ENCODE data around the gene ADAMTS3. TPM values are rescaled to one million over a fixed set of nuclear protein-coding genes. Genes with fewer than 3 reads are reported as not detected.

Gene ADAMTS3
- total RNA-seq, 4 donors from 2014 or later = 3.8 to 5.3 (median 4.5) TPM

- 89 to 93% methylated on average over 2 of the region's 2 CpGs for whole genome bisulfite sequencing, 2 donors
- intact Hi-C loops (cut with DNase I) = no loop called here
These were observed 282.1 kb downstream of the ADAMTS3 start for GRCh38 chr4:72286910-72287309.

DNA sequence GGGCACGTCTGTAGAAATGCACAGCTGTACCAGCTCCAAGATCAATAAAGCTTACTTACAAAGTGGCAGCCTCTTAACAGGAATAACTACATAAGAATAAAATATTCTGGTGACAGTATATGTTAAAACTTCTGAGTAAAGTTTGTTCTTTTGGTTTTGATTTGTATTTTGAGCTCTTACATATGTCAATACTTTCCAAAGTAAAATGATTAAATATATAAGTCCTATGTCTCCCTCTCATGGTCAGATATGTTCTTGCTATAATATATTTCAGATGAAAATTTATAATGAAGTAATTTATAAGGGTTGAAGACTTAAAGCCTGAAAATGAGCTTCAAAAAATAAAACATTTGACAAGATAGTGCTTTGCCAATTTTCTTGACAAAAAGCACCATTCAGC is 282.8 kb downstream of the ADAMTS3 start:
- H3K9me3 ChIP-seq = no peaks in the 10 kb centered on the region
- intact Hi-C loops (cut with DNase I) = no loop called here
- no peak for DNase-seq
- H3K36me3 ChIP-seq = no peaks in the 10 kb centered on the region
- H3K27me3 ChIP-seq = no peaks in the 10 kb centered on the region
- no peak overlapping the region for H3K4me3 ChIP-seq (replicated peaks in 1 of 3)
- TF ChIP-seq, protein P1, sequence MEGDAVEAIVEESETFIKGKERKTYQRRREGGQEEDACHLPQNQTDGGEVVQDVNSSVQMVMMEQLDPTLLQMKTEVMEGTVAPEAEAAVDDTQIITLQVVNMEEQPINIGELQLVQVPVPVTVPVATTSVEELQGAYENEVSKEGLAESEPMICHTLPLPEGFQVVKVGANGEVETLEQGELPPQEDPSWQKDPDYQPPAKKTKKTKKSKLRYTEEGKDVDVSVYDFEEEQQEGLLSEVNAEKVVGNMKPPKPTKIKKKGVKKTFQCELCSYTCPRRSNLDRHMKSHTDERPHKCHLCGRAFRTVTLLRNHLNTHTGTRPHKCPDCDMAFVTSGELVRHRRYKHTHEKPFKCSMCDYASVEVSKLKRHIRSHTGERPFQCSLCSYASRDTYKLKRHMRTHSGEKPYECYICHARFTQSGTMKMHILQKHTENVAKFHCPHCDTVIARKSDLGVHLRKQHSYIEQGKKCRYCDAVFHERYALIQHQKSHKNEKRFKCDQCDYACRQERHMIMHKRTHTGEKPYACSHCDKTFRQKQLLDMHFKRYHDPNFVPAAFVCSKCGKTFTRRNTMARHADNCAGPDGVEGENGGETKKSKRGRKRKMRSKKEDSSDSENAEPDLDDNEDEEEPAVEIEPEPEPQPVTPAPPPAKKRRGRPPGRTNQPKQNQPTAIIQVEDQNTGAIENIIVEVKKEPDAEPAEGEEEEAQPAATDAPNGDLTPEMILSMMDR (IDR thresholded peaks at IDR 0.05) = peak in 2 of 6 experiments; percentile 17 to 20
- no peak for TF ChIP-seq POLR2A (IDR thresholded peaks at IDR 0.05)
- H3K4me1 ChIP-seq = no peaks in the 10 kb centered on the region
- 93 to 96% methylated on average over 1 of the region's 1 CpG for WGBS, 2 donors
- no peak overlapping the region for H3K27ac ChIP-seq

More at GRCh38 chr4:72286910-72287309, 282.1 kb downstream of the ADAMTS3 start:
- Histone ChIP-seq H3K9me3 (no peaks in the 10 kb centered on the region), H3K36me3 (no peaks in the 10 kb centered on the region), H3K4me1 (no peaks in the 10 kb centered on the region), H3K27ac (no peak overlapping the region), H3K4me3 (replicated peaks in 1 of 3) (no peak overlapping the region), H3K27me3 (no peaks in the 10 kb centered on the region)
- TF ChIP-seq, protein P1 (IDR thresholded peaks at IDR 0.05) = no peak
- no peak for TF ChIP-seq POLR2A (IDR thresholded peaks at IDR 0.05)
- DNase-seq = no peak

DNA sequence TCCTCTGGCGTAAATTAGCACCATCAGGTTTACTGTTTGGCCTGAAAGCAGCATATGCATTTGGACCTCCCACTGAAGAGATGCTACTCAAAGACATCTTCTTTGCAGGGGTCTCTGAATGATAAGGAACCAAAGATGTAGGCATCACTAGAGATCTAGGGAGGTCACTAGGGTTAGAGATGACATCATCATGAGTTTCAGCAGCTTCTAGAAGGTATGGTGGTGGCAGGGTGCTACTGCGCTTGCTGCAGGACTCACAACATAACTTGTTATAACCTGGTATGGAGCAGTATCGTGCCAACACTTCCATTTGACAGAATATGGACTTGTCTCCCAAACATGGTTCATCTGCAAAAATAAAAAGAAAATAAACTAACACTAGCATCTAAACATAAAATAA is 285.7 kb downstream of the ADAMTS3 start:
- DNase-seq = no peak
- Histone ChIP-seq H3K27me3 (no peaks in the 10 kb centered on the region), H3K4me1 (no peaks in the 10 kb centered on the region), H3K4me3 (replicated peaks in 1 of 3) (no peak overlapping the region), H3K27ac (no peak overlapping the region), H3K36me3 (no peaks in the 10 kb centered on the region), H3K9me3 (no peaks in the 10 kb centered on the region)
- TF ChIP-seq, protein P1 (IDR thresholded peaks at IDR 0.05) = no peak
- 96 to 97% methylated on average over 3 of the region's 3 CpGs for WGBS, 2 donors
- intact Hi-C loops (cut with DNase I) = no loop called here

GRCh38 chr4:72280252-72280651 is 288.8 kb downstream of the ADAMTS3 start:
- DNase-seq = no peak
- Histone ChIP-seq H3K4me1 (no peaks in the 10 kb centered on the region), H3K9me3 (no peaks in the 10 kb centered on the region), H3K27ac (no peak overlapping the region), H3K4me3 (replicated peaks in 1 of 3) (no peak overlapping the region), H3K36me3 (no peaks in the 10 kb centered on the region), H3K27me3 (no peaks in the 10 kb centered on the region)
- 96 to 97% methylated on average over 3 of the region's 3 CpGs for WGBS, 2 donors
- no peak for TF ChIP-seq POLR2A (IDR thresholded peaks at IDR 0.05)
- TF ChIP-seq, protein P1 (IDR thresholded peaks at IDR 0.05) = no peak
- intact Hi-C loops (cut with DNase I) = no loop called here

- H3K9me3 ChIP-seq = no peaks in the 10 kb centered on the region
- no peaks in the 10 kb centered on the region for H3K36me3 ChIP-seq
- TF ChIP-seq POLR2A (IDR thresholded peaks at IDR 0.05) = no peak
- TF ChIP-seq, protein P1 (IDR thresholded peaks at IDR 0.05) = no peak
- intact Hi-C loops (cut with DNase I) = no loop called here
- H3K27me3 ChIP-seq = no peaks in the 10 kb centered on the region
- WGBS, 2 donors = 81 to 84% methylated on average over 1 of the region's 1 CpG
- H3K4me1 ChIP-seq = no peaks in the 10 kb centered on the region
- H3K27ac ChIP-seq = no peak overlapping the region
- DNase-seq = no peak
- H3K4me3 ChIP-seq (replicated peaks in 1 of 3) = no peak overlapping the region
These were observed 293.6 kb downstream of the ADAMTS3 start for GRCh38 chr4:72275381-72275780.

Data from thyroid gland (tissue), 4 donors.